CD4-positive, alpha-beta T cell (primary cell): ENCODE results near the gene APIP. TPM values are rescaled to one million over a fixed set of nuclear protein-coding genes. Genes with fewer than 3 reads are reported as not detected.

Source experiments
- ATAC-seq: fragments of 200-7000 bp; cut with Tn5 transposase; one replicate; pipeline ENCODE4 v1.10.0; 2022; ENCODE audit warnings: mild to moderate bottlenecking; ENCODE audit not compliant: poor library complexity
- CTCF ChIA-PET: fragments of 350-600 bp; sonication (Branson Sonifier 250); formaldehyde crosslinking; loops from one replicate; lab custom pipeline; 2021; ENCODE audit warnings: antibody characterized with exemption, inconsistent platforms; lab: Charles Lee
- POLR2A ChIA-PET: fragments of 350-600 bp; sonication (Branson Sonifier 250); formaldehyde crosslinking; loops from one replicate; lab custom pipeline; 2021; ENCODE audit warnings: antibody characterized with exemption, inconsistent platforms; lab: Charles Lee
- DNase-seq, 14 experiments: peaks; one replicate each; pipeline ENCODE4 v3.0.0-alpha.2; 2013 to 2020; ENCODE audit warnings: mixed read lengths in 2 of 14
- H3K27ac ChIP-seq, 2 donors: one replicate each; pipeline versions ENCODE4 v1.5.1 to v1.7.0; 2013; ENCODE audit warnings: low read length in 2 of 2, low read depth in 1 of 2, mild to moderate bottlenecking in 1 of 2
- H3K27me3 ChIP-seq, 2 experiments: 1 replicate in 1 of 2; 2 replicates in 1 of 2; pipeline versions ENCODE4 v1.6.1 to v1.7.0; 2013; ENCODE audit warnings: low read length in 2 of 2, control low read depth in 1 of 2, mild to moderate bottlenecking in 1 of 2, moderate library complexity in 1 of 2; ENCODE audit not compliant: insufficient read depth in 2 of 2, control insufficient read depth in 1 of 2
- H3K36me3 ChIP-seq: one replicate; pipeline ENCODE4 v1.6.1; 2013; ENCODE audit warnings: low read length, control low read depth; ENCODE audit not compliant: insufficient read depth
- H3K4me1 ChIP-seq: one replicate; pipeline ENCODE4 v1.6.1; 2013; ENCODE audit warnings: low read length, control low read depth; ENCODE audit not compliant: insufficient read depth
- H3K4me3 ChIP-seq: one replicate; pipeline ENCODE4 v1.5.1; 2013; ENCODE audit warnings: mild to moderate bottlenecking, low read length, moderate library complexity
- H3K9me3 ChIP-seq, 2 experiments: 1 replicate in 1 of 2; 2 replicates in 1 of 2; pipeline versions ENCODE4 v1.6.1 to v1.7.0; 2013; ENCODE audit warnings: low read length in 2 of 2, mild to moderate bottlenecking in 2 of 2, control low read depth in 1 of 2, moderate library complexity in 1 of 2; ENCODE audit not compliant: control insufficient read depth in 1 of 2, insufficient read depth in 1 of 2
- H3K27ac Mint-ChIP-seq: one replicate; pipeline ENCODE4 v1.8.0; 2020; ENCODE audit warnings: mixed read lengths
- H3K27me3 Mint-ChIP-seq: one replicate; pipeline ENCODE4 v1.8.0; 2021; ENCODE audit warnings: mixed read lengths
- H3K36me3 Mint-ChIP-seq: one replicate; pipeline ENCODE4 v1.8.0; 2021; ENCODE audit warnings: low read depth, mixed read lengths
- H3K4me1 Mint-ChIP-seq: one replicate; pipeline ENCODE4 v1.8.0; 2021; ENCODE audit warnings: low read depth, mixed read lengths
- H3K4me3 Mint-ChIP-seq: one replicate; pipeline ENCODE4 v1.8.0; 2020; ENCODE audit warnings: mild to moderate bottlenecking, mixed read lengths
- H3K9me3 Mint-ChIP-seq: one replicate; pipeline ENCODE4 v1.8.0; 2020; ENCODE audit warnings: mixed read lengths
- intact Hi-C, 2 experiments: fragments of 100-400 bp; cut with DNase I in 1 of 2; cut with micrococcal nuclease in 1 of 2; formaldehyde crosslinking; loops; one replicate each; pipeline versions ENCODE4 v1.15.1 to v1.9.0; 2023 to 2025; cut with DNase I, micrococcal nuclease
- total RNA-seq, 174 experiments: library from RNA in 2 of 174; stranded (reverse) in 2 of 174; gene quantifications; one replicate each; pipeline ENCODE4 v1.2.3 and lab custom pipeline; 2021 to 2026
- TF ChIP-seq, protein P1 (sequence below): fragments of 200-600 bp; IDR thresholded peaks from one replicate; pipeline ENCODE4 v1.8.0; 2022; ENCODE audit warnings: antibody characterized with exemption, mild to moderate bottlenecking

APIP gene
- total RNA-seq, 2 experiments from 2014 or later = 7.1 to 8.3 TPM

DNA sequence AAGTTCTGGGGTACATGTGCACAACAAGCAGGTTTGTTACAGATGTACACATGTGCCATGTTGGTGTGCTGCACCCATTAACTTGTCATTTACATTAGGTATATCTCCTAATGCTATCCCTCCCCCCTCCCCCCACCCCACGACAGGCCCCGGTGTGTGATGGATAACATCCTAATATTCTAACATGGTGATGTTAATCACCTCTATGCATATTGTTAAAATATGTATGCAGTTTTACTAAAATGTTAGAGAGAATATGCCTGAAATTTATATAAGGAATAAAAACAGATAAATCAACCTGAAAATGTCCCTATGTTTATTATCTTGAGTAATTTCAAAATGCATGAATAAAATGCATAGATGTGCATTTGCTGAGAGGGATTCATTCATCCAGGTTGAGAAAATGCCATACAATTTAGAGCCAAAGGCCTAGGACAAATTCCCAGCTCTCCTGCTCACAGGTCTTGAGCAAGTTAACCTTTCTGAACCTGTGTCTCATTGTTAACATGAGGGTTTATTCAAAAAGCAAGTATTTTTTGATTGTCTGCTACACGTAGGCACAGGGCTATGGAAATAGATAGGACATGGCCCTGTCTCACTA, 38.7 kb downstream of the APIP start:
- H3K4me1 ChIP-seq = no peaks in the 10 kb centered on the region
- Mint-ChIP-seq H3K4me3 (no peak overlapping the region), H3K27ac (no peak overlapping the region), H3K36me3 (peaks cover 28% of the 10 kb centered on the region), H3K4me1 (no peaks in the 10 kb centered on the region), H3K9me3 (no peaks in the 10 kb centered on the region), H3K27me3 (no peaks in the 10 kb centered on the region)
- POLR2A ChIA-PET = no interaction called here
- ATAC-seq (no peak), DNase-seq (no peak)
- H3K9me3 ChIP-seq = no peaks in the 10 kb centered on the region
- H3K36me3 ChIP-seq = peaks cover 4% of the 10 kb centered on the region
- H3K27ac ChIP-seq = no peak overlapping the region
- intact Hi-C loops = no loop called here
- TF ChIP-seq, protein P1, sequence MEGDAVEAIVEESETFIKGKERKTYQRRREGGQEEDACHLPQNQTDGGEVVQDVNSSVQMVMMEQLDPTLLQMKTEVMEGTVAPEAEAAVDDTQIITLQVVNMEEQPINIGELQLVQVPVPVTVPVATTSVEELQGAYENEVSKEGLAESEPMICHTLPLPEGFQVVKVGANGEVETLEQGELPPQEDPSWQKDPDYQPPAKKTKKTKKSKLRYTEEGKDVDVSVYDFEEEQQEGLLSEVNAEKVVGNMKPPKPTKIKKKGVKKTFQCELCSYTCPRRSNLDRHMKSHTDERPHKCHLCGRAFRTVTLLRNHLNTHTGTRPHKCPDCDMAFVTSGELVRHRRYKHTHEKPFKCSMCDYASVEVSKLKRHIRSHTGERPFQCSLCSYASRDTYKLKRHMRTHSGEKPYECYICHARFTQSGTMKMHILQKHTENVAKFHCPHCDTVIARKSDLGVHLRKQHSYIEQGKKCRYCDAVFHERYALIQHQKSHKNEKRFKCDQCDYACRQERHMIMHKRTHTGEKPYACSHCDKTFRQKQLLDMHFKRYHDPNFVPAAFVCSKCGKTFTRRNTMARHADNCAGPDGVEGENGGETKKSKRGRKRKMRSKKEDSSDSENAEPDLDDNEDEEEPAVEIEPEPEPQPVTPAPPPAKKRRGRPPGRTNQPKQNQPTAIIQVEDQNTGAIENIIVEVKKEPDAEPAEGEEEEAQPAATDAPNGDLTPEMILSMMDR = no peak
- no peak overlapping the region for H3K4me3 ChIP-seq
- H3K27me3 ChIP-seq = no peaks in the 10 kb centered on the region
- CTCF ChIA-PET = no interaction called here

DNA sequence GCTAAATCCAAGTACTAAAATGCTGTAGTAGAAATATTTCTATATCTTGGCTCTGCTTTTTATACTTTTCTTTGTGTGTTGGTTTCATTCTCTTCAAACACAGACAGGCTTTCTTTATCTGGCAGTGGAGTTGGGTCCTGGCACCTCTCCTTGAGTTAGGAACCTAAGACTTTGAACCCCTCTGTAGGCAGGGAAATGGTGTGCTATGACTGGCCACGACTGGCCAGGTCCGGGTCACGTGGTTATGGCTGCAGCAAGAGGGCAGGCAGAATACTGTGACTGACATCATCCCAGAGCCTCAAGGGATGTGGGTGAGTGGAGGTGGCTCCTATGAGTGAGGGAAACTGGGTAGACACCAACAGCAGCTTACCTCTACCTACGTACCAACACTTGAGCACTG, 42.0 kb downstream of the APIP start:
- Mint-ChIP-seq H3K4me3 (no peak overlapping the region), H3K36me3 (peaks cover 12% of the 10 kb centered on the region), H3K27ac (no peak overlapping the region), H3K27me3 (no peaks in the 10 kb centered on the region), H3K4me1 (no peaks in the 10 kb centered on the region), H3K9me3 (no peaks in the 10 kb centered on the region)
- no peak overlapping the region for H3K4me3 ChIP-seq
- intact Hi-C loops = no loop called here
- DNase-seq (no peak), ATAC-seq (no peak)
- no peaks in the 10 kb centered on the region for H3K4me1 ChIP-seq
- ChIA-PET CTCF (no interaction called here), POLR2A (no interaction called here)
- no peaks in the 10 kb centered on the region for H3K9me3 ChIP-seq
- no peak overlapping the region for H3K27ac ChIP-seq
- H3K27me3 ChIP-seq = no peaks in the 10 kb centered on the region
- TF ChIP-seq, protein P1 = no peak
- H3K36me3 ChIP-seq = no peaks in the 10 kb centered on the region

DNA sequence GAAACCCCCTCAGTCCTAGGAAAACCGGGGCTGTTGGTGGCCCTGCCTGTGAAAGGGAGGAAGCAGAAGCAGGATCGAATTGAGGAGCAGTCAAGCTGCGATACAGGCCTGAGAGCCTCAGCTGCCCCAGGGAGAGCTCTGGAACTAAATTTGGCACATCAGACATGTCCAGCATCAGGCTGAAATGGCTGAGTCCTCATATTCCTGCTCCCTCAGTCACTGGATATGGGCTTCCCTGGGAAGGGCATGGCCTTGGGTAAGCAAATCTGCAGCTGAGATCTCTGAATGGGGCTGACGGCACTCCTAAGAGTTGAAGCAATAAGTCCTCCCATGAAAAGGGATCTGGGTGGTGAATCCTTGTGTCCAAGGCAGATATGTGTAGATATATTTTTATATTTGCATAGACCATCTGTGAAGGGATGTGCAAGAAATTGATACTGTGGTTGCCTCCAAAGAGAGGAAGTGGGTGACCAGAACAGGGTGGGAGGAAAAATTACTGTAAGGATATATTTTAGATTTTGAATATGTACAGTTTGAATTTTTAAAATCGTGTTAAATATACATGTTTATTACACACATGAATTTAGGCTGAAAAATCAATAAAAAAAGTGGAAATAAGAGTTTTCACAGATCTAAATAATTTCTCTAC, 45.5 kb downstream of the APIP start:
- Mint-ChIP-seq H3K36me3 (peaks cover 7% of the 10 kb centered on the region), H3K9me3 (no peaks in the 10 kb centered on the region), H3K4me1 (no peaks in the 10 kb centered on the region), H3K4me3 (no peak overlapping the region), H3K27ac (no peak overlapping the region), H3K27me3 (no peaks in the 10 kb centered on the region)
- TF ChIP-seq, protein P1 = no peak
- intact Hi-C loops = no loop called here
- CTCF ChIA-PET = no interaction called here
- Histone ChIP-seq H3K4me3 (no peak overlapping the region), H3K27ac (no peak overlapping the region), H3K27me3 (no peaks in the 10 kb centered on the region), H3K4me1 (no peaks in the 10 kb centered on the region), H3K36me3 (no peaks in the 10 kb centered on the region), H3K9me3 (no peaks in the 10 kb centered on the region)
- POLR2A ChIA-PET = no interaction called here
- ATAC-seq (no peak), DNase-seq (no peak)
